Measurements from ENCODE around the gene IL17F. TPM values are rescaled to one million over a fixed set of nuclear protein-coding genes. Genes with fewer than 3 reads are reported as not detected.

Gene IL17F
- total RNA-seq, 4 donors from 2014 or later: not detected

DNA sequence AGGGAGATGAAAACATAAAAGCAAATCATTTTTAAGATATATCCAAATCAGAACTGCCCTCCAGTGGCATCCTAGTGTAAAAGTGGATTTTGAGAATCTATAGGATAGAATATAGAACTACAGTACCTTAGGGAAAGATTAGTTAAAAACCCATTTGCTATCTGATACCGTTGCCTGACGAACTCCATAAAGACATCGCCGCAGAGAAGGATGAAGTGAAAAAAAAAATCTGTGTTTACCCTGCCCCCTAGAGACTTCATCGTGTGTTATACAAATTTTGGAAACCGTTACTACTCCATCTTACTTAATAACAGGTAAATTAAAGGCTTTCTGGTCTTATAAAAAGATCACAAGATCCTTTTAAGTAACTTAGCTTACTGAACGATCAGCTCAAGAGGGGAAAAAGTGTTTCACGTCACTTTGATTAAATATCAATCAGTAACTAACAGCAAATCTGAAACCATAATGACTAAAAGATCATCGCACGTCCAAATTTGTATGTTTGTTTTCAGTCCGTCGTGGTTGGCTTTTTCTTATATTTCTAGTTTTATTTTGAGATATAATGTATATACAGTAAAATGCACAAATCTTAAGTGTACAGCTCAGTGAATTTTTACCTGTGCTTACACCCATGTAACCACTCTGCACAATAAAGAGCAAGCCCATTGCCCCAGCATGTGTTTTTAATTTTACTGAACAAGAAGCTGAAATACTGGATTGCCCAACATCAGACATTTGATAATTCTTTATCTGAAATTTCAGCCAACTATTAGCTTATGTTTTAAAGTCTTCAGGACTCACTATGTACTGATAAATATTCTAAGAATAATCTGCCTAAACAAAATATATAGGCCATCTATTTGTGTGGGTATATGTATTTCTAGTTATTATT is 41.1 kb upstream of the IL17F start:
- DNase-seq: no peak
- Histone ChIP-seq H3K27me3 (no peaks in the 10 kb centered on the region), H3K4me1 (peaks cover 0 to 16% (median 0%) of the 10 kb centered on the region in 4 donors), H3K9me3 (no peaks in the 10 kb centered on the region), H3K27ac (peak overlapping the region; percentile 53 to 86 (median 66)), H3K4me3 (peak overlapping the region; percentile 17 to 95 (median 67)), H3K36me3 (peaks cover 0 to 23% (median 0%) of the 10 kb centered on the region in 3 donors)
- TF ChIP-seq, protein P1, sequence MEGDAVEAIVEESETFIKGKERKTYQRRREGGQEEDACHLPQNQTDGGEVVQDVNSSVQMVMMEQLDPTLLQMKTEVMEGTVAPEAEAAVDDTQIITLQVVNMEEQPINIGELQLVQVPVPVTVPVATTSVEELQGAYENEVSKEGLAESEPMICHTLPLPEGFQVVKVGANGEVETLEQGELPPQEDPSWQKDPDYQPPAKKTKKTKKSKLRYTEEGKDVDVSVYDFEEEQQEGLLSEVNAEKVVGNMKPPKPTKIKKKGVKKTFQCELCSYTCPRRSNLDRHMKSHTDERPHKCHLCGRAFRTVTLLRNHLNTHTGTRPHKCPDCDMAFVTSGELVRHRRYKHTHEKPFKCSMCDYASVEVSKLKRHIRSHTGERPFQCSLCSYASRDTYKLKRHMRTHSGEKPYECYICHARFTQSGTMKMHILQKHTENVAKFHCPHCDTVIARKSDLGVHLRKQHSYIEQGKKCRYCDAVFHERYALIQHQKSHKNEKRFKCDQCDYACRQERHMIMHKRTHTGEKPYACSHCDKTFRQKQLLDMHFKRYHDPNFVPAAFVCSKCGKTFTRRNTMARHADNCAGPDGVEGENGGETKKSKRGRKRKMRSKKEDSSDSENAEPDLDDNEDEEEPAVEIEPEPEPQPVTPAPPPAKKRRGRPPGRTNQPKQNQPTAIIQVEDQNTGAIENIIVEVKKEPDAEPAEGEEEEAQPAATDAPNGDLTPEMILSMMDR (IDR thresholded peaks at IDR 0.05): peak in 3 of 6 experiments; percentile 11 to 42 (median 25)
- peak in 1 of 2 donors; percentile 16 for TF ChIP-seq POLR2A (IDR thresholded peaks at IDR 0.05)

DNA sequence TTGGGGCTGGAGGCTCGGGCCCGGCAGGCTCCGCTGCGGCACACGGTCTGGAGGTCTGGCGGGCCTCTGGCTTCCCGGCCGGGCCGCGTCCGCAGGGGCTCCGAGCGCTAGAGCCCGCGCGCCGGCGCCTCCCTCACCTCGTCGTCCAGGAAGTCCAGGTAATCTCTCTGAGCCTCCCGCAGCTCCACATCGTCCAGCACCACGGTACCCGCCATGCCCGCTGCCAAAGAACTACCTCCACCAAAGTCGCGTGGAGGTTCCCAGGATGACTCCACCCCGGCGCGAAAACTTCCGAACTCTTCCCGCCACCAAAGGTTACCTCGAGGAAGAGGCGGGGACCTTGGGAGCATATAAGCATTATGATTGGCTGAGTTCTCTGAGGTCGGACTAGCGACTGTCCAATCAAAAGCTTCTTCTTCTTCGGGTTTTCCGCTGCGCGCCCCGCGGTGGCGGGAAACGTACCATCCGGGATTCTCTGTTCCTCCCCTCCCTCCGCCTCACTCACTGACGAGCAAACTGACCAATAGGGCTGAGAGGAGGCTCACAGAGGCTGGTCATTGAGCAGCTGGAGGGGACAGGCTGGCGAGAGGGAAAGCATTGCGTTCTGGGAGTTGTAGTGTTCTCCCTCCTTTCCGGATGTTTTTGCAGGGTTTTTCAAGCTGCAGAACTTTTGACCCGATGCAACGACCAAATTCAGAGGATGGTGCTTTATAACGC is 40.3 kb upstream of the IL17F start, which contains the start of gene MCM3:
Gene MCM3 (minus strand): TSS at position 283 of the 717 bp plus-strand sequence. CDS start 68 bp downstream, at position 215.
- H3K36me3 ChIP-seq: peaks cover 0 to 31% (median 0%) of the 10 kb centered on the region in 3 donors
- H3K4me1 ChIP-seq: peaks cover 0 to 16% (median 0%) of the 10 kb centered on the region in 4 donors
- no peaks in the 10 kb centered on the region for H3K9me3 ChIP-seq
- H3K27me3 ChIP-seq: no peaks in the 10 kb centered on the region
- DNase-seq: peak; percentile 96 to 99 (median 96)
- H3K4me3 ChIP-seq: peak within 1 kb of the TSS; percentile 64 to 95 (median 76)
- peak within 1 kb of the TSS; percentile 59 to 86 (median 72) for H3K27ac ChIP-seq
- TF ChIP-seq, protein P1 (IDR thresholded peaks at IDR 0.05): peak in 2 of 6 experiments; percentile 45 to 48
- peak in 1 of 2 donors; percentile 49 for TF ChIP-seq POLR2A (IDR thresholded peaks at IDR 0.05)

DNA sequence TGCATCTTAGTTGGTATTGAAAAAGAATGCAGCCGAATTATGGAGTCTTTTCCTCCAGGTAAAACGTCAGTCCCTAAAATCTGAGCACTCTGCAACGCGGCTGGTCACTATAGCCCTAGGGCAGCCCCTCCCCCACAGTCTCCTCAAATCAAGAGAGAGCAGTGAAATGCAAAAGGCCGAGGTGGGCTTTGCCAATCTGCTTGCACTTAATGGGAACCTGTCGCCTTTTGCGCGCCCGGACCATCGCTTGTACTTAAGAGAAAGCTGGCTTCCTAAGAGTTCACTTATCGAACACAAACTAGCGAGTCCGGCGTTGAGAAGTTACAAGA is 39.8 kb upstream of the IL17F start:
- no peaks in the 10 kb centered on the region for H3K9me3 ChIP-seq
- peaks cover 0 to 16% (median 0%) of the 10 kb centered on the region in 4 donors for H3K4me1 ChIP-seq
- peaks cover 0 to 36% (median 2%) of the 10 kb centered on the region in 3 donors for H3K36me3 ChIP-seq
- peak overlapping the region; percentile 64 to 95 (median 76) for H3K4me3 ChIP-seq
- TF ChIP-seq, protein P1 (IDR thresholded peaks at IDR 0.05): no peak
- TF ChIP-seq POLR2A (IDR thresholded peaks at IDR 0.05): no peak
- H3K27me3 ChIP-seq: no peaks in the 10 kb centered on the region
- DNase-seq: peak in 1 of 3 donors; percentile 66
- H3K27ac ChIP-seq: peak overlapping the region; percentile 59 to 86 (median 72)

DNA sequence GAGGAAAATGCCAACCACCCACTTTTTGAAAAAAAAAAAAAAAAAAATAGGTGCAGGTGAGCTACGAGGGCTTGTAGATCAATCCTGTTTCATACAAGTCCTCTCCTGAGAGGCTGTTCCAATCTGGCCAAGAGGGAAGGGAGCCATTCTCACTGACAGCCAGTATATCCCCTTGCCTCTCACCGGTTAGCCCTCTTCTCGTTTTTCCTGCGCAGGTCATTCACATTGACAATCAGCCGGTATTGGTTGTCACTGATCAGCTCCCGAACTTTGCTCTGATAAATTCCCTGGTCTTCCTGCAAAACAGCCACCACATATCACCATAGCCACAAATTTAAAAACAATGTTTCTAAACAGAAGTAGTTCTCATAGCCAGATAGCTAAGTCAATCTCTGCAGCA is 38.8 kb upstream of the IL17F start:
- H3K4me3 ChIP-seq: peak overlapping the region in 1 of 4 donors; percentile 95
- peaks cover 0 to 42% (median 6%) of the 10 kb centered on the region in 3 donors for H3K36me3 ChIP-seq
- no peak overlapping the region for H3K27ac ChIP-seq
- H3K4me1 ChIP-seq: peaks cover 0 to 16% (median 0%) of the 10 kb centered on the region in 4 donors
- H3K9me3 ChIP-seq: no peaks in the 10 kb centered on the region
- no peaks in the 10 kb centered on the region for H3K27me3 ChIP-seq
- TF ChIP-seq POLR2A (IDR thresholded peaks at IDR 0.05): no peak
- TF ChIP-seq, protein P1 (IDR thresholded peaks at IDR 0.05): no peak
- DNase-seq: no peak

DNA sequence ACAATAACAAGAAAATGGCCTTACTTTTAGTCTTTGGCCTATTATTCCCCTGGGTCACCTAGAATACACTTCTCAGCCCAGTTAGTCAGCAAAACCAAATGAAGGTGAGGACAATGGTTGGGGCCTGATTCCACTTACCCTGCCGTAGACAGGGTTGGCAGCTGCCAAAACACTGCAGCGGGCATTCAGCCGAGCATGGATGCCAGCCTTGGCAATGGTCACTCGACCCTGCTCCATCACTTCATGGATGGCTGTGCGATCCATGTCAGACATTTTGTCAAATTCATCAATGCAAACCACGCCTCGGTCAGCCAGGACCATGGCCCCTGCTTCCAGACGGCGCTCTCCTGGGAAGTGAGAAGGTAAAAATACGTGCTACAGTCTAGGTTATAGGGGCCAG is 31.8 kb upstream of the IL17F start:
- Histone ChIP-seq H3K27ac (no peak overlapping the region), H3K4me3 (no peak overlapping the region), H3K27me3 (no peaks in the 10 kb centered on the region), H3K36me3 (peaks cover 4 to 83% (median 6%) of the 10 kb centered on the region in 3 donors), H3K9me3 (no peaks in the 10 kb centered on the region), H3K4me1 (no peaks in the 10 kb centered on the region)
- DNase-seq: no peak
- TF ChIP-seq, protein P1 (IDR thresholded peaks at IDR 0.05): no peak
- no peak for TF ChIP-seq POLR2A (IDR thresholded peaks at IDR 0.05)

All from Peyer's patch (tissue), 4 donors.